NCI-H2107 treated with DMSO at 0.1 percent for 48 hours (cell line): ENCODE measurements around the gene ZFHX2.
A peak's percentile ranks its signal among the peaks of the same experiment; 100 is the strongest.

Experiments
- DNase-seq: peaks from one replicate; lab custom pipeline; 2025; ENCODE audit not compliant: unreplicated experiment; lab: John Stamatoyannopoulos, UW

The ZFHX2 gene

GRCh38 chr14:23573384-23574015 is 21.9 kb upstream of the ZFHX2 start:
- peak; percentile 80 for DNase-seq

DNA sequence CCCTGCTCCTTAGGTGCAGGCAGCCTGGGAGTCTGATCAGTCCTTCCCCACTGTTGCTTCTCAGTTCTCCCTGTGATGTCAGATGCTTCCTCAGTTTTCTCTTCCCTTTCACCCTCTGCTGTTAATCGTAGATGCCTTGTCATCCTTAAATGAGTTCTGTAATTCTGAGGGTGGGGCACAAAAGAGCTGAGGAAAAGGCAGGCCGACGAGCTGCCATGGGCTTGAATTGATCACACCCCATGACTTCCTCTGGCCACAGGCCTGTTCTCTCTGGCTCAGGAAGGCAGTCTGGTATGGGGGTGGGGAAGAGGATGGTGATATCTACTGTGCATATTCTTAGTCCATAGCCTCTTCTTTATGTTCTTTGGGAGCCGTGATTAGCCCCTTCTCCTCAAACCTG is 21.3 kb upstream of the ZFHX2 start:
- DNase-seq = no peak

- DNase-seq = no peak
Measured at GRCh38 chr14:23572524-23572828, 20.9 kb upstream of the ZFHX2 start.

GRCh38 chr14:23571701-23572523 is 20.3 kb upstream of the ZFHX2 start:
- no peak for DNase-seq

DNA sequence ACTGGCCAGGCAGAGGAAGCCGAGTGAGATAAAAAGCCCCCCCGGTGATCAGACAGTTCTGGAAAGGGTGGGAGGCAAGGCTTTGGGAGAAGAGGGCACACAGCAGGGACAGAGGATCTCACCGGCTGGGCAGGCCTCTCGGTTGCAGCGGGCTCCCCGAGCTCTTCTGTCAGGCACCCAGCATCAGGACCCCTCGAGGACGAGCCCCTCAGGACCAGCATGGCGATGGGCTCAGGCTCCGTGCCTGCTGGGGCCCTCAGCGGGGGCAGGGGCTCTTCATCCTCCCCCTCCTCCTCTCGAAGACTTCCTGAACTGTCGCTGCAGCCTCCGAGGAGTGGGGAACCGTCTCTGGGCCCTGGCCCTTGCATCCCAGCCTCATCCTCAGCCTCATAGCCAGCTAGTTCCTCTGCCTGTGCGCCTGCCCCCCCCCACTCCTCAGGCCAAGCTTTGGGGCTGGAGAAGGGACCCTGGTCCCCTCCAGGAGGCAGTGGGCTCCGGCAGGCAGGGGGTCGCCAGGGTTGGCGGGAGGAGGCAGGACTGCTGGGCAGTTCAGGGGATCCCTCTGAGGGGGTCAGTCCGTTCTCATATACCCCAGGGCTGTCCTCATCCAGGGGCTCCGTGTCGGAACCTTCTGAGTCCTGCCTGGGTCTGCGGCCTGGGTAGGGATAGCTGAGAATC is 19.4 kb upstream of the ZFHX2 start:
- no peak for DNase-seq

DNA sequence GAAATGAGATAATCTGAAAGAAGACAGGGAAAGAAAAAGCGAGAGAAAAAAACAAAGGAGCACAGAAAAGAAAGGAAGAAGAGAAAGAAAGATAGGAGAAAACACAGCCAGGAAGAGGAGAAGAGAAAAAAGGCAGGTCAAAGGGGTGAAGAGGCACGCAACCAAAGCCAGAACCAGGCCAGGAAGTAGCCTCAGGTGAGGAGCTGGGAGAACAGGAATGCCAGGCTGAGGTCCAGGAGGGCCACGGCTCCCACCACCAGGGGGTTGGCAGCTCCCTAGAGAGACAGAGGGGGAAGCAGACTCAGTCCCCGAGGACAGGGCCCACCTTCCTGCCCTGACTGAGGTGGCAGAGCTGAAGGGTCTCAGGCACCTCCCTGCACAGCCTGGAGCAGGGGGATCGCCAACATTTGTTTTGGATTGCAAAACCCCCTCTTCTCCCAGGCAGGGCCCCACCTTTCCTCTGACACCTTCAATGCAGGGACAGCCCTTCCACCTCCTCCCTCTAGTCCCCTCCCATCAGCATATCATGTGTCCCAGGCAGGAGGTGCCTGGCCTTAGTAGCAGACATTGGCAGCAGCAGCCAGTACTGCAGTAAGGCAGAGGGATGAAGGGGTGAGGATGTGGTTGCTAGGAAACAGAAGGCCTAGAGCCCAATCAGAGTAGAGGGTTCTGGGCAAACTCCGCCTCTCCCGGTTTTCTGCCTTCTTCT is 18.0 kb upstream of the ZFHX2 start:
- DNase-seq = peak; percentile 91

GRCh38 chr14:23568600-23569331 is 17.2 kb upstream of the ZFHX2 start:
- DNase-seq = no peak

GRCh38 chr14:23568021-23568599 is 16.5 kb upstream of the ZFHX2 start:
- no peak for DNase-seq

GRCh38 chr14:23567186-23568020 is 15.8 kb upstream of the ZFHX2 start, which contains the start of gene AP1G2:
Gene AP1G2, minus strand, starts transcription at chr14:23567791. Its CDS starts 477 bp downstream, at chr14:23567314.
- DNase-seq = peak; percentile 88

- no peak for DNase-seq
Measured at GRCh38 chr14:23566778-23567185, 15.2 kb upstream of the ZFHX2 start.

DNA sequence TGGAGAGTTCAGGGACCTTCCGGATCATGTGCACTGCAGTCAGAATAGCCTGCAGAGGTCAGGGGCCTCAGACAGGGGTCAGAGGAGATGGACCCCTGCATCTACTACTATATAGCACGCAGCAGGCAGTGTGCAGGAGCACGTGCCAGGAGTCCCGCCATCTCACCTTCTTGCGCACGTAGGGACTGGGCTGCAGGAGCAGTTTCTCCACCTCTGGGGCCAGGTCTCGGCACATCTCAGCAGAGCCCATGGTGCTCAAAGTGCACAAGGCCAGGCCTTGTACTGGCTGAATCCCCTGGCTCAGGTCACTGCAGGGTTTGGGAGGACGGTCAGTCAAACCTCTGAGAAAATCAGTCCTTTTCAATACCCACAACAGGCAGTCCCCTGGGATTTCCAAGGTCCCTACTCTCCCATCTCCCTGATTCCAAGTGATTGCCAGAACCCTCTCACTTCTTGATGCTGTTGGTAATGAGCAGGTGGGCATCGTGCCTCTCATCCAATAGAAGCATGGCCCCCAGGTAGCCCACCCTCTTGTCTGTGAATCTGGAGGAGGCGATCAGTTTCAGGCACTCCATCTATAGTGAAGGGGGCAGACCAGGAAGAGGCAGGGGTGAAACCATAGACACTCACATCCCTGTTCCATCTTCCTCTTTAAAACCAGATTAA is 14.7 kb upstream of the ZFHX2 start:
- DNase-seq = no peak

DNA sequence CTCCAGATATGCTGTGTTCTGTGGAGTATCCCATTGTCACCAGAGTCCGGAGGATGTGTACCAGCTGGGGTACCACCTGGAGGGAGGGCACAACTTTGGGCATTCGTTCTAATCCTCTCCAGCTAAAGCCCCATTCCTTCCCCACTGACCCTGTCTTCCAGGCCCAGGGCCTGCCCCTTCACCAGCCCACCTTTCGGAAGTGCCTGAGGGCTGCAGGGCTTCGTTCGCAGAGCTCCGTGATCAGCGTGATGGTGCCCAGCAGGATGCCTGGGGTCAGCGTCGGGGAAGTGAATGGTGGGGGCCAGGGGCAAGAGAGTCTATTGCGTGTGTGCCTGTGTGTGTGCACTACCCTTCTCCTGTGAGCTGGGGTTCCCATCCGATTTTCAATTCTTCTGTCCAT is 14.1 kb upstream of the ZFHX2 start:
- DNase-seq = no peak

DNA sequence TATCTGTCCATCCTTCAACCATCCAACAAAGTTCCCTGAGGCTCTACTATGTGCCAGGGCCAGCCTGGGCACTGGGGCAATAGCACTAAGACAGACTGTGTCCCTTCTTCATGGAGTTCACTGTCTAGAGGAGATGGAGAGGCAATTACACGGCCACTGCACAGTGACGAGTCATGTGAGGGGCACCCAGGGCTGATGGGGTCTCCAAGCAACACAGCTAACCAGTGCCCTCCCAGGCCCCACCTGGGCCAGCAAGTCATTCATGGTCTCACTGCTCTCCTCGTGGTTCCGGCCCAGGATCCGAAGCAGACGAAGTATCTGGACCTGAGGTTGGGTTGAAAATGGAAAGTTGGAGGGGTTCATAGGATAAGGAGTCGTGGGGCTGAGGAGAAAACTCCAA is 13.3 kb upstream of the ZFHX2 start:
- no peak for DNase-seq

DNA sequence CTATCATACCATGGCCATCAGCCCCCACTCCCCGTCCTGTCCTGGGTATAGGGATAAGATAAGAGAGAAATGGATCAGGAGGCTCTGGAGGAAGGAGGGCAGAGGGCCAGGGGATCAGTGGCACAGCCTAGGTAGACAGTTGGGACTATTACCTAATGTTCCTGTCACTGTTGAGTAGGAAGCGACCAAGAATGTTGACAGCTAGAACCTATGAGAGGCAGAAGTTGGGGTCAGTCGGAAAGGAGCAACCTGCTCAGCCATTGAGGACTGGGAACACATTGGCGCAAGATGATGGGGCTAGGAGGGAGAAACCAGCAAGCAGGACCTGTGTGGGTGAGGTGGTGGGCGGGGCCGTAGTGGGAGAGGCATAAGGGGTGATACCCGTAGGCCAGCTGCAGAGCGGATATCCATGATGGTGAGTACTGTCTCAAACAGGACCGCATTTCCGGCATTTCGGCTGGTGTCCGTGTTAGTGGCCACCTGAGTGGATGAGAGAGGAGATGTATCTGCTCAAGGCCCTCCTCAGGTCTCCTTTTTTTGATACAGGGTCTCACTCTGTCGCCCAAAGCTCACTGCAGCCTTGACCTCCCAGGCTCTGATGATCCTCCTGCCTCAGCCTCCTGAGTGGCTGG is 12.7 kb upstream of the ZFHX2 start:
- no peak for DNase-seq

- DNase-seq = no peak
Measured at GRCh38 chr14:23563473-23564180, 12.1 kb upstream of the ZFHX2 start.

DNA sequence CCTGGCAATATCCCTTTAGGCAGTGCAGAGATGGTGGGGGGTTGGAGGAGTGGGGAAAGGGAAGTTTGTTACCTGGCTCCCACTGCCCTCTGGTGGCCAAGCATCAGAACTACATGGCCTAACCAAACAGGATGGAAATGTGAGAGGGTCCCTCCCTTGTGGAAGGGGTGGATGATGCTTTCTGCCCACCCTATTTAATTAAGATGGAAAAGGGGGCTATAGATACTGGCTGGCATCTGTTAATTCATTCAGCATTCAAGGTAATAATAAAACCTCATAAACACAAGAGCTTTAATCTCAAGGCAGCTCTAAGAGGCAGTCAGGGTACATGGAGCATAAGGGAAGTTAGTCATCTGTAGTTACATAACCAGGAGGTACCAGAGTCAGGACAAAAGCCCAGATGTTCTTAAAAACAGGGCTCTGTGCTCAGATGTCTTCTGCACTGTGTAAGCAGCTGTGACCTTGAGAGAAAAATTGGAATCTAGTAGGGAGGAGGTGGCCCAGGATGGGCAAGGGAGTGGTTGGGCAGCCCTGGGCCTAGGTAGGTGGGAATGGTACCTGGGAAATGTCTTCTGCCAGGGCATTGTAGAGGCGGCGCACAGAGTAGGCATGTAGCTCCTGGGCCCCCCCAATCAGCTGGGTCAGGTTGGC is 11.4 kb upstream of the ZFHX2 start:
- peak; percentile 65 for DNase-seq
